ENCODE measurements around the gene GFPT2.

DNA sequence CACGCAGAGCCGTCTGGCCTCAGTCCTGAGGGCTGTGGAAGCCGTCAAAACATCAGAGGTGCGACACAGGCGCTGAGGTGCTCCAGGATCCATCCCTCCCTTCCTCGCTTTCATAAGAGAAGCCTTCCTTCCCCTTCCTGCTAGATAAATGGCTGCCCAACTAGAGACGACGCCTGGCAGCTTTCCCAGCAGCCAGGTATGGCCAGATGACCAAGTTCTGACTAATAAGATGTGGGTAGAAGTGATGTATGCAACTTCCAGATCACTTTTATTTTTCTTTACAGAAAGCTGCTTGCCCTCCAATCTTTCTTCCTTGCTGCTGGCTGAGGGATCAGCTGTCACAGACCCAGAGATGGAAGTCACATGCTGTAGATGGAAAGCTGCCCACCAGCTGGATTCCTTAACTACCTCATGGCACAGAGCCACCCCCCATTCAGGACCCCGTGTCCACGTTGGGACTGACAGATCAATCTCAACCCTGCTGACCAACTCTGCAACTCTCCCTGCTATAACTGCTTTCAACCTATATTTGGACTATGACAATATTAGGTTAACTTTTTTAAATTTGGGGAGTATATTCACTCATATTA lies 70.0 kb downstream of the GFPT2 start:
- TF ChIP-seq, protein P1, sequence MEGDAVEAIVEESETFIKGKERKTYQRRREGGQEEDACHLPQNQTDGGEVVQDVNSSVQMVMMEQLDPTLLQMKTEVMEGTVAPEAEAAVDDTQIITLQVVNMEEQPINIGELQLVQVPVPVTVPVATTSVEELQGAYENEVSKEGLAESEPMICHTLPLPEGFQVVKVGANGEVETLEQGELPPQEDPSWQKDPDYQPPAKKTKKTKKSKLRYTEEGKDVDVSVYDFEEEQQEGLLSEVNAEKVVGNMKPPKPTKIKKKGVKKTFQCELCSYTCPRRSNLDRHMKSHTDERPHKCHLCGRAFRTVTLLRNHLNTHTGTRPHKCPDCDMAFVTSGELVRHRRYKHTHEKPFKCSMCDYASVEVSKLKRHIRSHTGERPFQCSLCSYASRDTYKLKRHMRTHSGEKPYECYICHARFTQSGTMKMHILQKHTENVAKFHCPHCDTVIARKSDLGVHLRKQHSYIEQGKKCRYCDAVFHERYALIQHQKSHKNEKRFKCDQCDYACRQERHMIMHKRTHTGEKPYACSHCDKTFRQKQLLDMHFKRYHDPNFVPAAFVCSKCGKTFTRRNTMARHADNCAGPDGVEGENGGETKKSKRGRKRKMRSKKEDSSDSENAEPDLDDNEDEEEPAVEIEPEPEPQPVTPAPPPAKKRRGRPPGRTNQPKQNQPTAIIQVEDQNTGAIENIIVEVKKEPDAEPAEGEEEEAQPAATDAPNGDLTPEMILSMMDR (IDR thresholded peaks at IDR 0.05): no peak
- TF ChIP-seq POLR2A (IDR thresholded peaks at IDR 0.05): no peak

Data from esophagus squamous epithelium (tissue), 4 donors.